ENCODE results near the gene TINCR. TPM values are rescaled to one million over a fixed set of nuclear protein-coding genes. Genes with fewer than 3 reads are reported as not detected.
A peak's percentile ranks its signal among the peaks of the same experiment; 100 is the strongest.

TINCR gene
- total RNA-seq, 1 experiment from 2014 or later, result 0.85 TPM

DNA sequence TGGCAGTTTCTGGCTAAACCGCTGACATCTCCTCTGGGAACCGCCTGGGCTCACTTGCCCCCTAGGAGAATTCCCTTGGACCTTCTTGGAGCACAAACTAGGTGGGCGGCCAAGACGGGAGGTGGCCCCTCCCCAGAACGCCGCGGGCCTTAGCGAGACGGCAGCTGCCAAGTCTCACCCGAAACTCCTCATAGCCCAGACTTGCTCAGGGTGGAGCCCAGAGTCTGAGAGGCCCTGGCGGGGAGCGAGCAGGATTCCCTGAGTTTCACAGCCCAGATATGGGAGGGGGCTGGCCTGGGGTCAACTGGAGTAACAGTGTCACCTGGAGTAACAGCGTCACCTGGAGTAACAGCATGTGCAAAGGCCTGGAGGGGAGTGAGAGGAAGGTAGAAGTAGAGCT, 10.1 kb downstream of the TINCR start:
- Mint-ChIP-seq H3K9me3 (peaks cover 11% of the 10 kb centered on the region), H3K36me3 (no peaks in the 10 kb centered on the region), H3K4me3 (no peak overlapping the region), H3K4me1 (peaks cover 21% of the 10 kb centered on the region), H3K27me3 (ENCODE audit: low read depth) (peaks cover 5% of the 10 kb centered on the region), H3K27ac (peak overlapping the region; percentile 40; the same call in 1 of the 2 replicates)
- ChIA-PET POLR2A (no interaction called here), CTCF (interaction anchor here (0.9 to 2.9 kb wide), 4 partner anchors 10 to 130 kb away, joined by 3 to 16 read pairs (median 9); partner anchors contain the start of gene TINCR)
- no peak for TF ChIP-seq TCF7 (CRISPR knock-in tag; IDR thresholded peaks at IDR 0.05; ENCODE audit: low read depth)
- no peak for TF ChIP-seq SMAD3 (CRISPR knock-in tag; IDR thresholded peaks at IDR 0.05; ENCODE audit: borderline replicate concordance)
- no peak for TF ChIP-seq IRF1 (CRISPR knock-in tag; IDR thresholded peaks at IDR 0.05)
- TF ChIP-seq, protein P1, sequence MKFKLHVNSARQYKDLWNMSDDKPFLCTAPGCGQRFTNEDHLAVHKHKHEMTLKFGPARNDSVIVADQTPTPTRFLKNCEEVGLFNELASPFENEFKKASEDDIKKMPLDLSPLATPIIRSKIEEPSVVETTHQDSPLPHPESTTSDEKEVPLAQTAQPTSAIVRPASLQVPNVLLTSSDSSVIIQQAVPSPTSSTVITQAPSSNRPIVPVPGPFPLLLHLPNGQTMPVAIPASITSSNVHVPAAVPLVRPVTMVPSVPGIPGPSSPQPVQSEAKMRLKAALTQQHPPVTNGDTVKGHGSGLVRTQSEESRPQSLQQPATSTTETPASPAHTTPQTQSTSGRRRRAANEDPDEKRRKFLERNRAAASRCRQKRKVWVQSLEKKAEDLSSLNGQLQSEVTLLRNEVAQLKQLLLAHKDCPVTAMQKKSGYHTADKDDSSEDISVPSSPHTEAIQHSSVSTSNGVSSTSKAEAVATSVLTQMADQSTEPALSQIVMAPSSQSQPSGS (CRISPR knock-in tag; IDR thresholded peaks at IDR 0.05; ENCODE audit: borderline replicate concordance, low read depth), result no peak
- TF ChIP-seq, protein P2, sequence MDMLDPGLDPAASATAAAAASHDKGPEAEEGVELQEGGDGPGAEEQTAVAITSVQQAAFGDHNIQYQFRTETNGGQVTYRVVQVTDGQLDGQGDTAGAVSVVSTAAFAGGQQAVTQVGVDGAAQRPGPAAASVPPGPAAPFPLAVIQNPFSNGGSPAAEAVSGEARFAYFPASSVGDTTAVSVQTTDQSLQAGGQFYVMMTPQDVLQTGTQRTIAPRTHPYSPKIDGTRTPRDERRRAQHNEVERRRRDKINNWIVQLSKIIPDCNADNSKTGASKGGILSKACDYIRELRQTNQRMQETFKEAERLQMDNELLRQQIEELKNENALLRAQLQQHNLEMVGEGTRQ (CRISPR knock-in tag; IDR thresholded peaks at IDR 0.05), result no peak
- TF ChIP-seq, protein P3, sequence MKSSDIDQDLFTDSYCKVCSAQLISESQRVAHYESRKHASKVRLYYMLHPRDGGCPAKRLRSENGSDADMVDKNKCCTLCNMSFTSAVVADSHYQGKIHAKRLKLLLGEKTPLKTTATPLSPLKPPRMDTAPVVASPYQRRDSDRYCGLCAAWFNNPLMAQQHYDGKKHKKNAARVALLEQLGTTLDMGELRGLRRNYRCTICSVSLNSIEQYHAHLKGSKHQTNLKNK (CRISPR knock-in tag; IDR thresholded peaks at IDR 0.05), result no peak
- TF ChIP-seq KAT7 (CRISPR knock-in tag; IDR thresholded peaks at IDR 0.05; ENCODE audit: borderline replicate concordance), result no peak
- TF ChIP-seq ELF4 (CRISPR knock-in tag; IDR thresholded peaks at IDR 0.05; ENCODE audit: low read depth), result no peak
- TF ChIP-seq NFATC4 (CRISPR knock-in tag; IDR thresholded peaks at IDR 0.05), result no peak
- no peak for TF ChIP-seq AR (CRISPR knock-in tag; IDR thresholded peaks at IDR 0.05)
- no peak for TF ChIP-seq ZSCAN18 (CRISPR knock-in tag; IDR thresholded peaks at IDR 0.05)
- ATAC-seq (no peak), DNase-seq (ENCODE audit: low spot score) (no peak)

DNA sequence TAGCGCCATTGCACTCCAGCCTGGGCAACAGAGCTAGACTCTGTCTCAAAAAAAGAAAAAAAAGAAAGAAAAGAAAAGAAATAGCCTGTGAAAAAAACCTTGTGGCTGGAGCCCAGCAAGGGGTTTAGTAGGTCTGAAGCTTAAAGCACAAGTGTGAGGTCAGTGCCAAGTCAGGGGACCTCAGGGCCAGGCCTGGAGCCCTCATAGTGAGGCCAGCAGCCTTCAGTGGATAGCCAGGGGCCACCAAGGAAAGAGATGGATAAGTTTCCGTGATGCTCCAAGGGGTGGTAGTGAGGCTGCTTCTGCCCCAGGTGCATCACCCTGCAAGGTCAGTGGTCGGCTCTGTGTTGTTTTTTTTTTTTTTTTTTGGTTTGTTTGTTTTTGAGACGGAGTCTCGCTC, 12.9 kb downstream of the TINCR start:
- DNase-seq (ENCODE audit: low spot score) (no peak), ATAC-seq (no peak)
- Mint-ChIP-seq H3K27me3 (ENCODE audit: low read depth) (peaks cover 11% of the 10 kb centered on the region; the same call in 1 of the 2 replicates), H3K36me3 (no peaks in the 10 kb centered on the region), H3K4me3 (no peak overlapping the region), H3K9me3 (no peaks in the 10 kb centered on the region), H3K4me1 (peaks cover 14% of the 10 kb centered on the region; the same call in 1 of the 2 replicates), H3K27ac (no peak overlapping the region)
- POLR2A ChIA-PET, result no interaction called here
- CTCF ChIA-PET, result interaction anchor here (1.0 kb wide), 1 partner anchor 13 kb away, joined by 4 read pairs; the partner anchor contains the start of gene TINCR
- TF ChIP-seq ERG (CRISPR knock-in tag; IDR thresholded peaks at IDR 0.05) (no peak), RELA (CRISPR knock-in tag; IDR thresholded peaks at IDR 0.05; ENCODE audit: borderline replicate concordance) (no peak), TP53 (CRISPR knock-in tag; IDR thresholded peaks at IDR 0.05) (no peak), RORB (CRISPR knock-in tag; IDR thresholded peaks at IDR 0.05) (no peak), NFE2L1 (CRISPR knock-in tag; IDR thresholded peaks at IDR 0.05) (no peak), NR1H2 (CRISPR knock-in tag; IDR thresholded peaks at IDR 0.05) (no peak), IRF2 (CRISPR knock-in tag; IDR thresholded peaks at IDR 0.05; ENCODE audit: borderline replicate concordance, low read depth) (no peak)
- TF ChIP-seq, protein P4, sequence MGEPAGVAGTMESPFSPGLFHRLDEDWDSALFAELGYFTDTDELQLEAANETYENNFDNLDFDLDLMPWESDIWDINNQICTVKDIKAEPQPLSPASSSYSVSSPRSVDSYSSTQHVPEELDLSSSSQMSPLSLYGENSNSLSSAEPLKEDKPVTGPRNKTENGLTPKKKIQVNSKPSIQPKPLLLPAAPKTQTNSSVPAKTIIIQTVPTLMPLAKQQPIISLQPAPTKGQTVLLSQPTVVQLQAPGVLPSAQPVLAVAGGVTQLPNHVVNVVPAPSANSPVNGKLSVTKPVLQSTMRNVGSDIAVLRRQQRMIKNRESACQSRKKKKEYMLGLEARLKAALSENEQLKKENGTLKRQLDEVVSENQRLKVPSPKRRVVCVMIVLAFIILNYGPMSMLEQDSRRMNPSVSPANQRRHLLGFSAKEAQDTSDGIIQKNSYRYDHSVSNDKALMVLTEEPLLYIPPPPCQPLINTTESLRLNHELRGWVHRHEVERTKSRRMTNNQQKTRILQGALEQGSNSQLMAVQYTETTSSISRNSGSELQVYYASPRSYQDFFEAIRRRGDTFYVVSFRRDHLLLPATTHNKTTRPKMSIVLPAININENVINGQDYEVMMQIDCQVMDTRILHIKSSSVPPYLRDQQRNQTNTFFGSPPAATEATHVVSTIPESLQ (CRISPR knock-in tag; IDR thresholded peaks at IDR 0.05), result no peak
- TF ChIP-seq, protein P5, sequence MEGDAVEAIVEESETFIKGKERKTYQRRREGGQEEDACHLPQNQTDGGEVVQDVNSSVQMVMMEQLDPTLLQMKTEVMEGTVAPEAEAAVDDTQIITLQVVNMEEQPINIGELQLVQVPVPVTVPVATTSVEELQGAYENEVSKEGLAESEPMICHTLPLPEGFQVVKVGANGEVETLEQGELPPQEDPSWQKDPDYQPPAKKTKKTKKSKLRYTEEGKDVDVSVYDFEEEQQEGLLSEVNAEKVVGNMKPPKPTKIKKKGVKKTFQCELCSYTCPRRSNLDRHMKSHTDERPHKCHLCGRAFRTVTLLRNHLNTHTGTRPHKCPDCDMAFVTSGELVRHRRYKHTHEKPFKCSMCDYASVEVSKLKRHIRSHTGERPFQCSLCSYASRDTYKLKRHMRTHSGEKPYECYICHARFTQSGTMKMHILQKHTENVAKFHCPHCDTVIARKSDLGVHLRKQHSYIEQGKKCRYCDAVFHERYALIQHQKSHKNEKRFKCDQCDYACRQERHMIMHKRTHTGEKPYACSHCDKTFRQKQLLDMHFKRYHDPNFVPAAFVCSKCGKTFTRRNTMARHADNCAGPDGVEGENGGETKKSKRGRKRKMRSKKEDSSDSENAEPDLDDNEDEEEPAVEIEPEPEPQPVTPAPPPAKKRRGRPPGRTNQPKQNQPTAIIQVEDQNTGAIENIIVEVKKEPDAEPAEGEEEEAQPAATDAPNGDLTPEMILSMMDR (IDR thresholded peaks at IDR 0.05), result no peak

Measured in WTC11 (cell line).